ENCODE measurements around the gene RHOH. TPM values are rescaled to one million over a fixed set of nuclear protein-coding genes. Genes with fewer than 3 reads are reported as not detected.
A peak's percentile ranks its signal among the peaks of the same experiment; 100 is the strongest.

Gene RHOH
- polyA plus RNA-seq, 1 experiment, result not detected

DNA sequence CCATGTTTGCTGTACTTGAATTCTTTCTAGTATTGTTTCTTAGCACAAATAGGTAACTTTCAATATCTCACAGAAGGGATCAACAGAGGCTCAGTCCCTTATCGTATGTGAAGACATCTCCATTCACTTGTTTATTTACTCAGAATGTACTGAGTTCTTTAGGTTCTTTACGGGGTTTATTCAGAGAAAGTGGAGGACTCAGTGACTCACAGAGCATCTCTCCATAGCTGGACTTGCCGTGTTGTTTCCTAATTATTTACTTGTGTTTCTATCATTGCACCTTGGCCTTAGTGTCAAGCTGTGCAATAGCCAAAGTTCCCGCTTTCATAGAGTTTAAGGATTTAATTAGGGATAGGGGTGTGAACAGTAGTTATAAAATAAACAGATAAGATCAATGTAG lies 57.1 kb downstream of the RHOH start:
- no peak for DNase-seq (ENCODE audit: low read depth, low spot score)
- POLR2A ChIA-PET, result no interaction called here
- CTCF ChIA-PET, result no interaction called here
- Histone ChIP-seq H3K9me3 (ENCODE audit: control insufficient read depth, insufficient read depth, low read length) (peaks cover 7% of the 10 kb centered on the region; the same call in 1 of the 2 replicates), H3K27ac (ENCODE audit: low read depth, low read length) (no peak overlapping the region), H3K27me3 (ENCODE audit: control insufficient read depth, insufficient read depth, low read length) (no peaks in the 10 kb centered on the region), H3K4me3 (ENCODE audit: low read depth, low read length) (no peak overlapping the region)
- TF ChIP-seq, protein P1, sequence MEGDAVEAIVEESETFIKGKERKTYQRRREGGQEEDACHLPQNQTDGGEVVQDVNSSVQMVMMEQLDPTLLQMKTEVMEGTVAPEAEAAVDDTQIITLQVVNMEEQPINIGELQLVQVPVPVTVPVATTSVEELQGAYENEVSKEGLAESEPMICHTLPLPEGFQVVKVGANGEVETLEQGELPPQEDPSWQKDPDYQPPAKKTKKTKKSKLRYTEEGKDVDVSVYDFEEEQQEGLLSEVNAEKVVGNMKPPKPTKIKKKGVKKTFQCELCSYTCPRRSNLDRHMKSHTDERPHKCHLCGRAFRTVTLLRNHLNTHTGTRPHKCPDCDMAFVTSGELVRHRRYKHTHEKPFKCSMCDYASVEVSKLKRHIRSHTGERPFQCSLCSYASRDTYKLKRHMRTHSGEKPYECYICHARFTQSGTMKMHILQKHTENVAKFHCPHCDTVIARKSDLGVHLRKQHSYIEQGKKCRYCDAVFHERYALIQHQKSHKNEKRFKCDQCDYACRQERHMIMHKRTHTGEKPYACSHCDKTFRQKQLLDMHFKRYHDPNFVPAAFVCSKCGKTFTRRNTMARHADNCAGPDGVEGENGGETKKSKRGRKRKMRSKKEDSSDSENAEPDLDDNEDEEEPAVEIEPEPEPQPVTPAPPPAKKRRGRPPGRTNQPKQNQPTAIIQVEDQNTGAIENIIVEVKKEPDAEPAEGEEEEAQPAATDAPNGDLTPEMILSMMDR (IDR thresholded peaks at IDR 0.05; ENCODE audit: low read depth, low read length), result no peak

DNA sequence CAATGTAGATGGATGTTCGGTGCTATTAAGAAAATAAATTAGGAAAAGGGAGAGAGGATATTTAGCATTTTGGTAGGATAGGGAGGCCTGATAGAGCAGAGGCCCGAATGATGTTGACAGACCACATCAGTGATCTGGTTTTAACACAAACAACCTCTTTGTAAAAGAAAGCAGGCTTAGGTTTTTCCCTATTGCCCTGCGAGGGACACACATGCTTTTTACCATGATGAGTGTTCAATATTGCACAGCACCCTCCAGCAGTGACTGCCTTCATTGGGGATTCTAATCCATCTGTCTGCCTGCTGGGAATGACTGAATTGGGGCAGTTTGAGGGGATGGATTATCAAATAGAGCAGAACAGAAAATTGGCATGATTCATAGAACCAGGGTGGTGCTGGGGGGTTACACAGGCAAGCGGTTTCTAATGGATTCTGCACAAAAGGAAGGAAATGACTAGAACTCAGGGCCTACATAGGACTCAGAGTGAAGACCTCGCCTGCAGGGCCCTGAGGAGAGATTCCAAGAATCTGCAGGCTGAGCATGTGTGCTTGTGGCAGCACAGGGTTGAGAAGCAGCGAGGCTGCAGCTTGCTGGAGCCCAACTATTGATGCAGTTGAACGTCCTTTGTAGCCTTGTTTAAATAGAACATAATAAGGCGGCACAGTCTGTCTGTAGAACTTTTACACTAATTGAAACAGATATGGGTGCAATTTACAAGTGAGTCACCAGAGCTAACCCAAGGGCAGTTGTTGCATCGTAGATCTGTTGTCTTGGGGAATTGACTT lies 58.0 kb downstream of the RHOH start:
- TF ChIP-seq, protein P1 (IDR thresholded peaks at IDR 0.05; ENCODE audit: low read depth, low read length), result no peak
- Histone ChIP-seq H3K9me3 (ENCODE audit: control insufficient read depth, insufficient read depth, low read length) (peaks cover 7% of the 10 kb centered on the region; the same call in 1 of the 2 replicates), H3K27ac (ENCODE audit: low read depth, low read length) (peak overlapping the region; percentile 49), H3K27me3 (ENCODE audit: control insufficient read depth, insufficient read depth, low read length) (no peaks in the 10 kb centered on the region), H3K4me3 (ENCODE audit: low read depth, low read length) (no peak overlapping the region)
- ChIA-PET POLR2A (no interaction called here), CTCF (no interaction called here)
- DNase-seq (ENCODE audit: low read depth, low spot score), result no peak

DNA sequence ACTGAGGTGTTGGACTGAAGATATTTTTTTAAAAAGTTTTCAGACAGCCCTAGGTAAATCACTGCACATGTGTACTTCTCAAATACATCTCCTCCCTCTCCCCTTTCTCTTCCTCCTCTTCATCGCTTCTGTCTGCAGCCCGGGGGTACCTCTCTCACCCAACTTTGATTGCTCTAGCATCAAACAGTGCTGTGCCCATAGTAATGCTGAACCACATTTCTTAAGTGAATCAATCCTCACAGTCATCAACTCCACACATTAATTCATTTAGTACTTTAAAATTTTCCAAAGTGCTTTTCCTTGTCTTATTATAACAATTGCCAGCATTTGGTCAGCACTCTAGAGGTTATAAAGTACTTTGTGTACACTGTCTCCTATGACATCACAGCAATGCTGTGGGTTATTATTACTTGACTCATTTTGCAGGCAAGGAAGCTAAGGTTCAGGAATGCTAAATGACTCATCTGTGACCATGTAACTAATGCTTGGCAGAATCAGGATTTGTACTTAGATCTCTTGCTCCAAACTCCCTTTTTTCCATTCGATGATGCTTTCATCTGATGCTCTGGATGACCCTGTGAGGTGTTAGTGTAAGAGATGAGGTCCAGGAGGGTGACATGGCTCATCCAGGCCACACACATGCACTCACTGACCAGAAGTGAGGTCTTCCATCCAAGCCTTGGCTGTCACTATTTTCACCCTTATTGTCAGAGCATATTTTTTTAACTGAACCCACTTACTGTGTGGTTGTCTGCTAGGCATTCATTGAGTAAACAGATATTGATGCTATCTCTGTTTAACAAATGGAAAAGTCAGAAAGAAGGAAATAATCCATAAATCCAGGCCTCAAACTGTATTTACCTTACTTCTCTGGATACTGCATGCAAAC lies 58.8 kb downstream of the RHOH start:
- TF ChIP-seq, protein P1 (IDR thresholded peaks at IDR 0.05; ENCODE audit: low read depth, low read length), result no peak
- peaks cover 6% of the 10 kb centered on the region; the same call in 1 of the 2 replicates for H3K9me3 ChIP-seq (ENCODE audit: control insufficient read depth, insufficient read depth, low read length)
- ChIA-PET POLR2A (no interaction called here), CTCF (interaction anchor here (1.4 kb wide), 1 partner anchor 54 kb away, joined by 6 read pairs; no protein-coding TSS in a partner anchor)
- H3K4me3 ChIP-seq (ENCODE audit: low read depth, low read length), result no peak overlapping the region
- DNase-seq (ENCODE audit: low read depth, low spot score), result peak; percentile 90
- H3K27me3 ChIP-seq (ENCODE audit: control insufficient read depth, insufficient read depth, low read length), result no peaks in the 10 kb centered on the region
- peak overlapping the region; percentile 62 for H3K27ac ChIP-seq (ENCODE audit: low read depth, low read length)

DNA sequence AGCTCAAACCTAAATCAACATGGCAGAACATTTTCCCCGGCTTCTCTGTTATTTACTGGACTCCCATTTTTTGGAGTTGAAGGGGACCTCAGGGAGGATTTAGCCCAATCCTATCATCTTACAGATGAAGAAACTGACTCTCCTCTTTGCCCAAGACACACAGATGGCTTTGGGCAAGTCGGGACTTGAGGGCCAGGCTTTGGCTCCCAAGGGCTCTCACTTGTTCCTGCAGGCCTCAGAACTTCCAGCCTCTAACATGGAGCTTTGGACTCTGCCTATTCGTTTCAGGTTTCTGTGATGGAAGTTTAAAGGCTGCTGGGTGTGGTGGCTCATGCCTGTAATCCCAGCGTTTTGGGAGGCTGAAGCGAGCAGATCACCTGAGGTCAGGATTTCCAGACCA lies 59.5 kb downstream of the RHOH start:
- TF ChIP-seq, protein P1 (IDR thresholded peaks at IDR 0.05; ENCODE audit: low read depth, low read length), result no peak
- CTCF ChIA-PET, result interaction anchor here (1.4 kb wide), 1 partner anchor 53 kb away, joined by 6 read pairs; no protein-coding TSS in a partner anchor
- POLR2A ChIA-PET, result no interaction called here

More for the DNA sequence above, 59.5 kb downstream of the RHOH start:
- DNase-seq (ENCODE audit: low read depth, low spot score), result no peak
- H3K27ac ChIP-seq (ENCODE audit: low read depth, low read length), result peak overlapping the region; percentile 47
- H3K27me3 ChIP-seq (ENCODE audit: control insufficient read depth, insufficient read depth, low read length), result no peaks in the 10 kb centered on the region
- no peak overlapping the region for H3K4me3 ChIP-seq (ENCODE audit: low read depth, low read length)
- no peaks in the 10 kb centered on the region for H3K9me3 ChIP-seq (ENCODE audit: control insufficient read depth, insufficient read depth, low read length)

Measured in AG04450 (cell line).